ENCODE data around the gene ADAM19. TPM values are rescaled to one million over a fixed set of nuclear protein-coding genes. Genes with fewer than 3 reads are reported as not detected.

The ADAM19 gene
- total and polyA plus RNA-seq, 2 experiments from 2014 or later = 6.0 to 8.6 TPM

GRCh38 chr5:157611571-157612476, 36.2 kb upstream of the ADAM19 start:
- no peak for TF ChIP-seq CTCF (IDR thresholded peaks at IDR 0.05; ENCODE audit: poor library complexity)
- TF ChIP-seq EZH2phosphoT487 (IDR thresholded peaks at IDR 0.05; ENCODE audit: low read depth, severe bottlenecking, unreplicated experiment) = no peak
- TF ChIP-seq EZH2 (IDR thresholded peaks at IDR 0.05; ENCODE audit: borderline replicate concordance) = no peak
- H3K27ac ChIP-seq = no peak overlapping the region
- H3K79me2 ChIP-seq = no peaks in the 10 kb centered on the region
- peaks cover 12% of the 10 kb centered on the region for H3K4me1 ChIP-seq (ENCODE audit: insufficient read depth)
- H3K9me3 ChIP-seq (ENCODE audit: low read depth) = no peaks in the 10 kb centered on the region
- no peaks in the 10 kb centered on the region for H4K20me1 ChIP-seq (ENCODE audit: insufficient read depth, poor library complexity, severe bottlenecking)
- H2AFZ ChIP-seq = no peak overlapping the region
- no peaks in the 10 kb centered on the region for H3K9me2 ChIP-seq (replicated peaks; ENCODE audit: insufficient read depth)
- DNase-seq (ENCODE audit: low spot score) = no peak
- no peaks in the 10 kb centered on the region for H3K27me3 ChIP-seq
- 68% methylated on average over 10 of the region's 10 CpGs for WGBS (ENCODE audit: low lambda C conversion rate, missing lambda C conversion rate)
- H3K4me2 ChIP-seq = no peak overlapping the region
- H3K36me3 ChIP-seq (replicated peaks; ENCODE audit: insufficient read depth, low read depth) = no peaks in the 10 kb centered on the region
- H3K4me3 ChIP-seq = no peak overlapping the region

GRCh38 chr5:157610990-157611389, 35.4 kb upstream of the ADAM19 start:
- H3K4me2 ChIP-seq = no peak overlapping the region
- no peaks in the 10 kb centered on the region for H3K27me3 ChIP-seq
- WGBS (ENCODE audit: low lambda C conversion rate, missing lambda C conversion rate) = 31% methylated on average over 5 of the region's 5 CpGs
- no peaks in the 10 kb centered on the region for H3K36me3 ChIP-seq (replicated peaks; ENCODE audit: insufficient read depth, low read depth)
- no peak overlapping the region for H3K27ac ChIP-seq
- no peaks in the 10 kb centered on the region for H3K79me2 ChIP-seq
- H2AFZ ChIP-seq = no peak overlapping the region
- H3K4me1 ChIP-seq (ENCODE audit: insufficient read depth) = peaks cover 12% of the 10 kb centered on the region
- no peak overlapping the region for H3K4me3 ChIP-seq
- DNase-seq (ENCODE audit: low spot score) = no peak
- no peaks in the 10 kb centered on the region for H4K20me1 ChIP-seq (ENCODE audit: insufficient read depth, poor library complexity, severe bottlenecking)
- H3K9me3 ChIP-seq (ENCODE audit: low read depth) = no peaks in the 10 kb centered on the region
- H3K9me2 ChIP-seq (replicated peaks; ENCODE audit: insufficient read depth) = no peaks in the 10 kb centered on the region
- TF ChIP-seq CTCF (IDR thresholded peaks at IDR 0.05; ENCODE audit: poor library complexity) = no peak
- no peak for TF ChIP-seq EZH2phosphoT487 (IDR thresholded peaks at IDR 0.05; ENCODE audit: low read depth, severe bottlenecking, unreplicated experiment)
- no peak for TF ChIP-seq EZH2 (IDR thresholded peaks at IDR 0.05; ENCODE audit: borderline replicate concordance)

- H3K4me1 ChIP-seq (ENCODE audit: insufficient read depth) = peaks cover 12% of the 10 kb centered on the region
- no peak for DNase-seq (ENCODE audit: low spot score)
- no peaks in the 10 kb centered on the region for H3K9me2 ChIP-seq (replicated peaks; ENCODE audit: insufficient read depth)
- no peaks in the 10 kb centered on the region for H4K20me1 ChIP-seq (ENCODE audit: insufficient read depth, poor library complexity, severe bottlenecking)
- 81% methylated on average over 8 of the region's 8 CpGs for WGBS (ENCODE audit: low lambda C conversion rate, missing lambda C conversion rate)
- no peak overlapping the region for H3K27ac ChIP-seq
- no peak overlapping the region for H2AFZ ChIP-seq
- TF ChIP-seq CTCF (IDR thresholded peaks at IDR 0.05; ENCODE audit: poor library complexity) (no peak), EZH2phosphoT487 (IDR thresholded peaks at IDR 0.05; ENCODE audit: low read depth, severe bottlenecking, unreplicated experiment) (no peak), EZH2 (IDR thresholded peaks at IDR 0.05; ENCODE audit: borderline replicate concordance) (no peak)
- H3K36me3 ChIP-seq (replicated peaks; ENCODE audit: insufficient read depth, low read depth) = no peaks in the 10 kb centered on the region
- H3K4me3 ChIP-seq = no peak overlapping the region
- no peaks in the 10 kb centered on the region for H3K9me3 ChIP-seq (ENCODE audit: low read depth)
- no peaks in the 10 kb centered on the region for H3K79me2 ChIP-seq
- H3K27me3 ChIP-seq = no peaks in the 10 kb centered on the region
- no peak overlapping the region for H3K4me2 ChIP-seq
Observed at GRCh38 chr5:157608972-157609565, 33.5 kb upstream of the ADAM19 start.
